HepG2 (cell line): ENCODE measurements around the gene KANSL1. TPM values are rescaled to one million over a fixed set of nuclear protein-coding genes. Genes with fewer than 3 reads are reported as not detected.

Experiments used
- ESRRA ChIP-seq: sonication (generic); formaldehyde crosslinking; IDR thresholded peaks from 2 replicates; pipeline ENCODE4 v1.5.1; 2020; ENCODE audit warnings: mild to moderate bottlenecking, low read depth, missing genetic modification reagents
- FOXK2 ChIP-seq: fragments of 450-650 bp; IDR thresholded peaks from 2 replicates; pipeline ENCODE4 v1.6.1; 2016
- HDAC2 ChIP-seq: sonication (generic); formaldehyde crosslinking; IDR thresholded peaks from 2 replicates; pipeline ENCODE4 v1.4.0; 2020; ENCODE audit warnings: missing genetic modification reagents
- HIC2 ChIP-seq: sonication (generic); formaldehyde crosslinking; IDR thresholded peaks from 2 replicates; pipeline ENCODE4 v1.9.0; 2022; ENCODE audit warnings: low read depth, missing genetic modification reagents
- MAF1 ChIP-seq: sonication (generic); formaldehyde crosslinking; IDR thresholded peaks from 2 replicates; pipeline ENCODE4 v1.5.0; 2020; ENCODE audit warnings: missing genetic modification reagents, borderline replicate concordance
- NFE2 ChIP-seq: sonication (generic); formaldehyde crosslinking; IDR thresholded peaks from 2 replicates; pipeline ENCODE4 v1.4.0; 2020; ENCODE audit warnings: missing genetic modification reagents
- PAF1 ChIP-seq: IDR thresholded peaks from 2 replicates; pipeline ENCODE4 v1.6.1; 2016; ENCODE audit warnings: missing genetic modification reagents, missing compliant biosample characterization
- PBX3 ChIP-seq: sonication (generic); formaldehyde crosslinking; IDR thresholded peaks from 2 replicates; pipeline ENCODE4 v1.8.1; 2023; ENCODE audit warnings: missing genetic modification reagents, inconsistent platforms, borderline replicate concordance
- POGZ ChIP-seq: sonication (generic); formaldehyde crosslinking; IDR thresholded peaks from 2 replicates; pipeline ENCODE4 v1.4.0; 2020; ENCODE audit warnings: mild to moderate bottlenecking, missing genetic modification reagents
- PREB ChIP-seq: sonication (generic); formaldehyde crosslinking; IDR thresholded peaks from 2 replicates; pipeline ENCODE4 v1.4.0; 2020; ENCODE audit warnings: missing genetic modification reagents
- SOX6 ChIP-seq, 2 experiments: fragments of 450-650 bp in 1 of 2; sonication (generic) in 1 of 2; formaldehyde crosslinking in 1 of 2; IDR thresholded peaks; 2 replicates each; pipeline versions ENCODE4 v1.4.0 to v1.6.1; 2017 to 2020; ENCODE audit warnings: antibody characterized with exemption in 1 of 2, mild to moderate bottlenecking in 1 of 2, missing genetic modification reagents in 1 of 2
- SRSF4 ChIP-seq: fragments of 200-400 bp; formaldehyde crosslinking; IDR thresholded peaks from one replicate; pipeline ENCODE4 v1.6.1; 2018; ENCODE audit warnings: mild to moderate bottlenecking, low read depth, low read length, moderate library complexity; ENCODE audit not compliant: poor library complexity, severe bottlenecking
- SUZ12 ChIP-seq: fragments of 150-350 bp; IDR thresholded peaks from 2 replicates; pipeline ENCODE4 v1.6.1; 2014; ENCODE audit warnings: low read depth, low read length
- TEF ChIP-seq: sonication (generic); formaldehyde crosslinking; IDR thresholded peaks from 2 replicates; pipeline ENCODE4 v1.5.0; 2020; ENCODE audit warnings: missing genetic modification reagents
- ZBTB44 ChIP-seq: sonication (generic); formaldehyde crosslinking; IDR thresholded peaks from 2 replicates; pipeline ENCODE4 v1.4.0; 2020; ENCODE audit warnings: missing genetic modification reagents
- ZBTB49 ChIP-seq: sonication (generic); formaldehyde crosslinking; IDR thresholded peaks from 2 replicates; pipeline ENCODE4 v1.4.0; 2020; ENCODE audit warnings: missing genetic modification reagents, borderline replicate concordance
- ZNF225 ChIP-seq: sonication (generic); formaldehyde crosslinking; IDR thresholded peaks from 2 replicates; pipeline ENCODE4 v1.4.0; 2020; ENCODE audit warnings: mild to moderate bottlenecking, missing genetic modification reagents
- ZNF589 ChIP-seq: sonication (generic); formaldehyde crosslinking; conservative IDR thresholded peaks from 2 replicates; pipeline ENCODE4 v1.8.0; 2022; ENCODE audit warnings: mild to moderate bottlenecking, moderate library complexity, missing genetic modification reagents
- ZNF788 ChIP-seq: sonication (generic); formaldehyde crosslinking; IDR thresholded peaks from 2 replicates; pipeline ENCODE4 v1.5.0; 2020; ENCODE audit warnings: mild to moderate bottlenecking, missing genetic modification reagents, borderline replicate concordance
- polyA plus RNA-seq, 8 experiments: library from polyadenylated mRNA; depleted of rRNA in 3 of 8; stranded (reverse) in 7 of 8; unstranded in 1 of 8; fragments of >200 nt; fragmentation: Illumina TruSeq in 4 of 8; extraction: Trizol in 4 of 8; gene quantifications; 2 replicates each; pipeline versions ENCODE4 v1.2.1 to v1.2.3, GENCODE V29; 2011 to 2016; ENCODE audit warnings: low read depth in 4 of 8, missing spikeins in 1 of 8, mixed read lengths in 1 of 8; ENCODE audit not compliant: insufficient read depth in 1 of 8
- total RNA-seq, 5 experiments: library from RNA; depleted of rRNA; stranded (reverse); fragments of >200 nt; fragmentation: Illumina TruSeq; extraction: Trizol; gene quantifications; 2 replicates each; pipeline ENCODE4 v1.2.3, GENCODE V29; 2016; ENCODE audit warnings: low read depth in 1 of 5

Gene KANSL1
- total and polyA plus RNA-seq, 2 of the 13 experiments (the other 11 are each of a cell fraction or from before 2014, with no cell fraction given), result 24.0 to 59.6 TPM

- TF ChIP-seq ZBTB44 (peak; percentile 82; the same call in 1 of the 2 replicates), SUZ12 (peak; percentile 88), ESRRA (CRISPR knock-in tag) (peak; percentile 19; the same call in 1 of the 2 replicates), MAF1 (CRISPR knock-in tag) (peak; percentile 38; the same call in 1 of the 2 replicates), TEF (CRISPR knock-in tag) (no peak; the same call in 1 of the 2 replicates), PREB (CRISPR knock-in tag) (no peak), FOXK2 (peak; percentile 88), SRSF4 (no peak), ZNF589 (CRISPR knock-in tag) (peak; percentile 82; the same call in 1 of the 2 replicates), HDAC2 (CRISPR knock-in tag) (peak; percentile 56), HIC2 (no peak), ZNF225 (CRISPR knock-in tag) (peak; percentile 80), ZBTB49 (0 out of 2 replicates have a peak, but pooled peaks have one; percentile 81), NFE2 (CRISPR knock-in tag) (no peak), PAF1 (CRISPR knock-in tag) (no peak), PBX3 (0 out of 2 replicates have a peak, but pooled peaks have one; percentile 34), ZNF788 (CRISPR knock-in tag) (peak; percentile 90), SOX6 (IDR thresholded peaks at IDR 0.05) (no peak), SOX6 (CRISPR knock-in tag; IDR thresholded peaks at IDR 0.05) (peak; percentile 50), POGZ (peak; percentile 68)
These were observed 580 bp upstream of the KANSL1 start (continued) for GRCh38 chr17:46193626-46194392.
